SK-N-DZ (cell line): ENCODE results near the gene TM9SF4.
"Not testable (repeated sequence)": the region's sequence is repeated elsewhere in the genome, so short reads cannot be mapped to it uniquely, and the experiment has no call there.

ENCODE experiments used
- DNase-seq: peaks from one replicate; pipeline ENCODE4 v3.0.0-alpha.2; 2015; ENCODE audit warnings: low spot score

The TM9SF4 gene

DNA sequence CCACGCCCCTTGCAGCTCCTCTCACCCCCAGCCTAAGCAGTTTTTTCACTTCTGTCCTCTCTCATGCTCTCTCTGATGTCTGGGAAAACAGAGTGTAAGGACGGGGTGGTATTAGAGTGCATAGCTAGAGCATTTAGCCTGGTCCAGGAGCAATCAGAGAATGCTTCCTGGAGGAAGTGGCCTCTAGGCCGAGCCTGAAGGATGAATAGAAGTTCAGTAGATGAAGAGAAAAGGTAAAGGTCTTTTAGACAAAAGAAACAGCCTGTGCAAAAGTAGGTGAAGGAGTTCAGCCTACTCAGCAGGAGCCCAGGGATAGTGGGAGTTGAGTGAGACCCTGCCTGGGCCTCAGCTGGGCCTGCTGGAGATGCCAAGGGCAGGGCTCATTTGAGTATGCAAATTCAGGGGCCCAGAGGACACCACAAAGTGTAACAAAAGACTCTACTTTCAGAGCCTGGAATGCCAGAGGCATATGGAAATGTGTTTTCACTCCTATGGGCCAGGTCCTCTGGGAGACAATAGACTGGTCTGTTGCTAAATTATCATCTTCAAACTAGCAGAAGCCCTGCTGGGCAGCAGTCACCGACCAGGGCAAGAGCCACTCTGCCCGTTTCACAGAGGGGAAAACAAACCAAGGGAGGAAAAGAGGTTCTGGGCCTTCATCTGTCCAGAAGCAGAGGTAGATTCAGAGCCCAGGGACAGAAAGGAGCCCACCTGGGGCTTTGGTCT, 19.7 kb upstream of the TM9SF4 start:
- DNase-seq: no peak

DNA sequence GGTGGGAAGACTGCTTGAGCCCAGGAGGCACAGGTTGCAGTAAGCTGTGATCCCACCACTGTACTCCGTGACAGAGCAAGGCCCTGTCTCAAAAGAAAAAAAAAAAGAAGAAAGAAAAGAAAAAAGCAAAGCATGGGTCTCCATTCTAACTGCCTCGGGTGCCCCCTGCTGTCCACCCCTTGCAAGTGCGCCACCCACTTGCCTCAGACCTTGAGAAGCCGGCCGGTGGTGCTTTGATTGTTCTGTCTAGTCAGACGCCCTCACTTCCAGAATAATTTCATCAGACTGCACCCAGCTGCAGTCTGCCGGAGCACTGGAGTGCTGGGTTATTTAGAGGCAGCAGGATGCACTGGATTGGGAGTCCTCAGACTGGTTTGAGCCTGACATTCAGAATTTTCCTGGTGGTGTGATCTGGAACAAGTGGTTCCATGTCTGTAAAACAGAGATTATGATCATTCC, 17.6 kb upstream of the TM9SF4 start:
- peak; percentile 86 for DNase-seq

DNA sequence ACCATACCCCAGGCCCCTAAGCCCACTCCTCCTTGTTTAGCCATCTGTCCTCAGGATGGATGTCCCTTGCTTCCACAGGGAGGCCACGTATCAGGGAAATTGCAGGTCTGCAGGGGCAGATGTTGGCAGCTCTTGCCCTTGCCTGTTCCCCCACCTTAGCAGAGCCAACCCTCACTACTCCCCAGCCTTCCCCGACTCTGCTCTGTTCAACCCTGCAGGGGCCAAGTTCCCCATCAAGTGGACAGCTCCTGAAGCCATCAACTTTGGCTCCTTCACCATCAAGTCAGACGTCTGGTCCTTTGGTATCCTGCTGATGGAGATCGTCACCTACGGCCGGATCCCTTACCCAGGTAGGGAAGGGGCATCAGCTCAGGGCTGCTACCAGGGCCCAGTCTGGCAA, 10.7 kb upstream of the TM9SF4 start:
- no peak for DNase-seq

DNA sequence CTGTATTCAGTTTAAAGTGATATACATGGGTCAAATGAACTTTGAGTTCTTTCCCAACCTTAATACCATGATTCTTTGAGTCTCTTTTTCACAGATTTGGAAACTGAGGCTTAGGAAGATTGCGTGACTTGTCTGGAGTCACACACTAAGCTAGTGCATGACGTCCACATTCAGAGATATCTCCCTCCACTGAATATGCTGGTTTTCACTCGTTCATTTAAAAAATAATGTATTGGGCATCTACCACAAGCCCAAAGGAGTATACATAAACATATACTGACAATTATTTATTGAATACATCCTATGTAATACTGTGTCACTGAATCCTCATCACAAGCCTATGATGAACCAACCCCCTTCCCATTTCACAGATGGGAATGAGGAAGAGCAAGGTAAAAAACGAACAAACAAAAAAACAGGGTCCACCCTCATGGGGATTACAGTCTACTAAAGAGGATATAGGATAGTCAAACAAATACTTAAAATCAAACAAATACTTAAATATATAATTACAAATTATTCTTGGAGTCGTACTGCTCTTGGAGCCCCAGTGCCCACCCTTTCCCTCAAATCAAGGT, 611 bp upstream of the TM9SF4 start:
- DNase-seq: no peak

DNA sequence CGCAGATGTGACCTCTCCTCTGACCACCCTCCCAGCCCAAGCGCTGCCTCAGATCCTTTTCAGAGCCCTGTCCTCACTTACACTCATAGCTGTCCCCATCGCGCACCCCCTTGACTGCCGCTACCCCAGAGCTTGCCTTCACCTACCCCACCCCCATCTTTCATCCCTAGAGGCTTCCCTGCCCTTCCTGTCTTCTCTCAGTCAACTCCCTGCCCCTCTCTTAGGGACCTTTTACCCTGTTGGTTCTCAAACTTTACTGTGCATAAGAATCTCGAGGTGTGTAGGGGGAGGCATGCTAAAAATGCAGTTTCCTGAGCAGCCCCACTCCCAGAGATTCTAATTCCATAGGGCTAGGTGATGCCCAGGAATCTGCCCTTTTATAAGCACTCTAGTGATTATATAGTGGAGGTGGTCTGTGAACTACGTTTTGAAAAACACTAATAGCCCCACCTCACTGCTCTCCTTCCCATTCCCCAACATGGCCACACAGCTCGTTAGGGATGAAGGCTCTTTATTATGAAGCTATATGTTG, 725 bp downstream of the TM9SF4 start:
- no peak for DNase-seq

DNA sequence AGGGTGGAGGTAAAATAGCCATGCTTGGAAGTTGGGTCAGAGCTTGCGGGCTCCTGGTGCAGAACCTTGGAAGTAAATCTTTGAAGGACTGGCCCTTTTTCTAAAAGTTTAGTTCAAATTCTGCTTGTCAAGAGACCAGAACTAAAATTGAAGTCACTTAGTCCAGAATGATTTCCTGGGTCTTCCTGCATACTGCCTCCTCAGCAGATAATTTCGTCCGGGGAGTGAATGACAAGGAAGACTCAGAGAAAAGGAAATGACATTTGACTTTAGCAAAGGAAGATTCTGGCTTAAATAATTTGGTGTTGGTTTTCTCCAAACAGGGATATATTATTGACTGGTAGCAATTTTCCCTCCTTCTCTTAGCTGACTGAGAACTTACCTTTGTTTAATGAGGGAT, 1.2 kb downstream of the TM9SF4 start:
- DNase-seq: no peak

DNA sequence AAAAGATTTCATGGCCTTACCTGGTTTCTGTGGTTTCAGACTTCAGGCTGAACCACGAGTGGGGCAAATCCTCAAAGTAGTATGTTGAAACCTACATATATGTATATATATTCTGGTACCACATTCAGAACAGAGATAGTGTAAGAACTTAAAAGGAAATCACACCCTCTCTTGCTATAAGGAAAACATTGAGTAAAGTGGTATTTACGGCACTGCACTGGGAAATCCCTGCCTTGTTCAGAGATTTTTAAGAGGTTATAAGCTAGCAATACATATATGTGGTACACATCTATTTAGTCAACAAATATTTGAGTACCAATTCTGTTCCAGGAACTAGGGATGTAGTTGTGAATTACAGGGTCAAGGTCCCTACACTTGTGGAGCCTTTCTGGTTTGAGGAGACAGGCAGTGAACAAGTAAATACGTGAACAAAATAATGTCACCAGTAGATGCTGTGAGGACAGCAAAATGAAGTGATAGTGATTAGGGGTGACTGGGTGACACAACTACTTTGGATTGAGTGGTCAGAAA, 1.7 kb downstream of the TM9SF4 start:
- DNase-seq: no peak

DNA sequence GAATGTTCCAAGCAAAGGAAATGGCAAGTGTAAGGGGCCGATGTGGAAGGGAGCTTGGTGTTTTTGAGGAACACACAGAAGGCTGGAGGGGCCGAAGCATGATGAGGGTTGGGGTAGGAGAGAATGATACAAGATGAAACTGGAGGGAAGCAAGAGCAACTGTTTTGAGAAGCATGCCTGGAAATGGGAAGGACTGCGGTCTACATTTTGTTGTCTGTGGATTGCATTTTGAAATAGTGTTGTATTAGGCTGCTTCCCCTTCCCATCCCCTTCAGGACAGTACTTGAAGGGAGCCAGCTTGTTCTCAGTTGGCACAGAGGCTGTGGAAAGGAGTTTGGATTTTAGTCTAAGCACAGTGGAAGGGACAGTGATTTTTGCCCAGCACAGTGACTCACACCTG, 2.2 kb downstream of the TM9SF4 start:
- no peak for DNase-seq

DNA sequence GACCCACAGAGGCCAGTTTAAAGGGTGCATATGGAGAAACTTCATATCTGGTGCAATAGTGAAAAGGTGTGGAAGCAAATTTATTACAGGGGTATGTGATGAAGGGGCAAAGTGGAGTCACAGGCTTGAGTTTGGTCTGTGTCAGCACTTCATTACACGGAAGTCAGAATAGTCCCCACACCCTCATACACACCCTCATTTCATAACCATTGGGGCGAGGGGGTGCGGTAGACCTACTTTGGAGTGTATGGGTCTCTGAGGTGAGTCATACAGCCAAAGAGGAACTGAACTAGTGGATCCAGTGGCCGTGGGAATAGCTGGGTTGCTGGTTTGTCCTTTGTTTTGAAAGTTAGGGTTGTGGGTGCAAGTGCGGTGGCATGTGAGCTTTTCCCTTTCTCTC, 3.3 kb downstream of the TM9SF4 start:
- no peak for DNase-seq

DNA sequence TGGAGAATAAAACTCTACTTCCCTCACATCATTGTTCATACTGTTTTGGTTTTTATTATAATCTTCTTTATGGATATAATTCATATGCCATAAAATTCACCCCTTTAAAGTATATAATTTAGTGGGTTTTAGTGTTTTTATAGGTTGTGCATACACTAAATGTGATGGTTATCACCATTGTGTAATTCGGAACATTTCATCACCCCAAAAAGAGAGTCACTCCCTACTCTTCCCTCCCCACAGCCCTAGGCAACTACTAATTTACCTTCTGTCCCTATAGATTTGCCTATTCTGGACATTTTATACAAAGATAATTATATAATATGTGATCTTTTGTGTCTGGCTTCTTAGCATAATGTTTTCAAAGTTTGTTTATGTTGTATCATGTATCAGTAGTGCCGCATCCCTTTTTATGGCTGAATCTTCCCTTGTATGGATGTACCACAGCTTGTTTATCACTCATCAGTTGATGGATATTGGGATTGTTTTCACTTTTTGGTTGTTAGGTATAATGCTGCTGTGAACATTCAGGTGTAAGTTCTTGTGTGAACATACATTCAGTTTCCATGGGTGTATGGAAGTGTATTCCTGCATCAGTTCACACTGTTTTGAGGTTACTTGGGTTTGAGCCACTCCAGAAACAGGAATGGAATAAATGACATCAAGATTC, 4.2 kb downstream of the TM9SF4 start:
- DNase-seq: no peak

DNA sequence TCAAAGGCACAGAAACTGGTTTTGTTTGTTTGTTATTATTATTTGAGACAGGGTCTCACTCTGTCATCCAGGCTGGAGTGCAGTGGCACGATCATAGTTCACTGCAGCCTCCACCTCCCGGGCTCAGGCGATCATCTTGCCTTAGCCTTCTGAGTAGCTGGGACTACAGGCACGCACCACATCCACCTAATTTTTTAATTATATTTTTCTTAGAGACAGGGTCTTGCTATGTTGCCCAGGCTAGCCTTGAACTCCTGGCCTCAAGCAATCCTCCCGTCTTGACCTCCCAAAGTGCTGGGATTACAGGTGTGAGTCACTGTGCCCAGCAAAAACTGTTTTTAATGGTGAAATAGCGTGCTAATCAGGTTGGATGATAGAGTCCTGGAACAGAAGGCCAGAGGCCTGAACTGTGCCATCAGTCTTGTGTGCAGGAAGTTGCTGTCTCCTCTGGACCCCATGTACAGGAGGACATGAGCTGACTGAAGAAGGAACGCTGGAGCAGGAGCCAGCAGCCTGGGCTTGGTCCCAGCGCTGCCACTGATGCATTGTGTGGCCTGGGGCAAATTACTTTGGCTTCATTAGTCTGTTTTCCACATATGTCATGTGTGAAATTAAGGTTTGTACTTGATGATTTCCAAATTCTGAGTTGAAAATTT, 4.9 kb downstream of the TM9SF4 start:
- DNase-seq: no peak

DNA sequence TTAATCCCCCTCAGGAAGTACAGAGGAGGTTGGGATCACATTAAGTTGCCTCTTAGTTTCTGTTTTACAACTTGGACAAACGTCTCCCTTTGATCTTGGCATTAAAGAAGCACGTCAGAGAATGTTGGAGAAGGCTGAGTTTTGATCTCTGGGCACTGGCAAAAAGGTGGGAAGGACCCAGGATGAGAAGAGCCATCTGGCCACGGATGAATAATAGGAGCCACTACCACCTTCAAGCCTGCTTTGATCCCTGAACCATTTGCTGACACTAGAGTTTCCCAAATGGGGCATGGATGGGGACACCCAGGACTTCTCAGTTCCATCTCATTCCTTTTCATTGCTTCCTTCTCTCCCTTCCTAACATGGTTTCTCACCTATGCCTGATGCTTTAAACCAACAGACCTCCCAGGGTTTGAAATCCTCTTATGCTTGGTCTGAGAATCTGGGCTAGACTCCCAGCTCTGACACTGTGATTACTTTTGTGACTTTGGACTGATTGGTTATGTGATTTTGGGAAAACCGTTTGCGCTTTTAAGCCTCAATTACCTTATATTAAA, 5.8 kb downstream of the TM9SF4 start:
- no peak for DNase-seq

DNA sequence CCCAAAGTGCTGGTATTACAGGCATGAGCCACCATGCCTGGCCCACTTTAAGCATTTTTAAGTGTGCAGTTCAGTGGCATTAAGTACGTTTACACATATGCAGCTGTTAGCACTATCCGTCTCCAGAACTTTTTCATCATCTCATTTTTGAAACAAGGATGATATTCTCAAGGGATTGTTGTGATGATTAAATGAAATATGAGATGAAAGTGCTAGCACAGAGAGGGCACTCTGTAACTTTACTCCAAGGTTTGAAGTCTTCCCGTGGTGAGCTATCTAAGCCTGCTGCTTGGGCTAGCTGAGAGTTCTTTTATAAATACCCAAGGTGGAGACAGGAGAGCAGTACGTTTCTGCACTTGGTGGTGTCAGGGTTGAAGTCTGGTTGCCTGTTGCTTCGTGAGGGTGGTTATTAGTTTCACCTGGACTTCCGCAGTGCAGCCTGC, 6.6 kb downstream of the TM9SF4 start:
- DNase-seq: no peak

DNA sequence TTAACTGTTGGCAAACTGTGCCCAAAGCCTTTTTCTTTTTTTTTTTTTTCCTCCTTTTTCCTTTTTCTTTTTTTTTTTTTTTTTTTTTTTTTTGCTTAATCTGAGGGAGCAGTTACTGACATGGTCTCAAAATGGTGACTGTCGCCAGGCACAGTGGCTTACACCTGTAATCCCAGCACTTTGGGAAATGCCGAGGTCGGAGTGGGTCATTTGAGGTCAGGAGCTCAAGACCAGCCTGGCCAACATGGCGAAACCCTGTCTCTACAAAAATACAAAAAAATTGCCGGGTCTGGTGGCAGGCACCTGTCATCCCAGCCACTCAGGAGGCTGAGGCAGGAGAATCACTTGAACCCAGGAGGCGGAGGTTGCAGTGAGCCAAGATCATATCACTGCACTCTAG, 7.3 kb downstream of the TM9SF4 start:
- DNase-seq: not testable (repeated sequence)

DNA sequence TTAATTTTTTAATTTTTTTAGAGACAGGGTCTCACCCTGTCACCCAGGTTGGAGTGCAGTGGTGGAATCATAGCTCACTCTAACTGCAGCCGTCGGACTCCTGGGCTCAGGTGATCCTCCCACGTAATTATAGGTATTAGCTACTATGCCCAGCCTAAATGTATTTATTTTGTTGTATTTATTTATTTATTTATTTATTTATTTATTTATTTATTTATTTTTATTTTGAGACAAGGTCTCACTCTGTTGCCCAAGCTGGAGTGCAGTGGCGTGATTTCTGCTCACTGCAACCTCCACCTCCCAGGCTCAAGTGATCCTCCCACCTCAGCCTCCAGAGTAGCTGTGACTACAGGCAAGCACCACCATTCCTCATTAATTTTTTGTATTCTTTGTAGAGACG, 8.9 kb downstream of the TM9SF4 start:
- not testable (repeated sequence) for DNase-seq

DNA sequence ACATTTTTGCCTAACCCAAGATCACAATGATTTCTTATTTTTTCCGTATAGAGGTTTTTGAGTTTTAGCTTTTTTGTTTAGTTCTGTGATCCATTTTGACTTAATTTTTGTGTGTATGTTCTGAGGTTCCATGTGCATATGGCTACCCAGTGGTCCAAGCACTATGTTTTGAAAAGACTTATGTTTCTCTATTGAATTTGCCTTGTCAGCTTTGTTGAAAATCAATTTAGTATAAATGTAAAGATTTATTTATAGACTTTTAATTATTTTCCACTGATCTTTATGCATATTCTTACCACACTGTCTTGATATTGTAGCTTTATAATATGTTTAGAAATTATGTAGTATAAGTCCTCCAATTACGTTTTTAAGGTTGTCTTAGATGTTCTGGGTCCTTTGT, 10.2 kb downstream of the TM9SF4 start:
- no peak for DNase-seq

DNA sequence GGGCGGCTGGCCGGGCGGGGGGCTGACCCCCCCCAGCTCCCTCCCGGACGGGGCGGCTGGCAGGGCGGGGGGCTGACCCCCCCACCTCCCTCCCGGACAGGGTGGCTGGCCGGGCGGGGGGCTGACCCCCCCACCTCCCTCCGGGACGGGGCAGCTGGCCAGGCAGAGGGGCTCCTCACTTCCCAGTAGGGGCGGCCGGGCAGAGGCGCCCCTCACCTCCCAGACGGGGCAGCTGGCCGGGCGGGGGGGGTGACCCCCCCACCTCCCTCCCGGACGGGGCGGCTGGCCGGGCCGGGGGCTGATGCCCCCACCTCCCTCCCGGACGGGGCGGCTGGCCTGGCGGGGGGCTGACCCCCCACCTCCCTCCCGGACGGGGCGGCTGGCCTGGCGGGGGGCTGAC, 12.4 kb downstream of the TM9SF4 start:
- not testable (repeated sequence) for DNase-seq

DNA sequence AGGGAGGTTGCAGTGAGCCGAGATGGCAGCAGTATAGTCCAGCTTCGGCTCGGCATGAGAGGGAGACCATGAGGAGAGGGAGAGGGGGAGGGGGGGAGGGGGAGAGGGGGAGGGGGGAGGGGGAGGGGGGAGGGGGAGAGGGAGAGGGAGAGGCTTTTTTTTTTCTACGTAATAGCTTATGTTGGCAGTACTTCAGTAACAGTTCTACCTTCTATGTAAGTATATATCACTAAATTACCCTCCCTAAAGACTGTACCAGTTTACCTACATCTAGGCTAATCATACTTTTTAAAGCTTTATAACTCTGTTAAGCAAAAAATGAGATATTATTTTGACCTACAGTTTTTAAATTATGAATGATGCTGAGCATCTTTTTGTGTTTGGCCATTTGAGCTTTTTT, 13.6 kb downstream of the TM9SF4 start:
- no peak for DNase-seq

DNA sequence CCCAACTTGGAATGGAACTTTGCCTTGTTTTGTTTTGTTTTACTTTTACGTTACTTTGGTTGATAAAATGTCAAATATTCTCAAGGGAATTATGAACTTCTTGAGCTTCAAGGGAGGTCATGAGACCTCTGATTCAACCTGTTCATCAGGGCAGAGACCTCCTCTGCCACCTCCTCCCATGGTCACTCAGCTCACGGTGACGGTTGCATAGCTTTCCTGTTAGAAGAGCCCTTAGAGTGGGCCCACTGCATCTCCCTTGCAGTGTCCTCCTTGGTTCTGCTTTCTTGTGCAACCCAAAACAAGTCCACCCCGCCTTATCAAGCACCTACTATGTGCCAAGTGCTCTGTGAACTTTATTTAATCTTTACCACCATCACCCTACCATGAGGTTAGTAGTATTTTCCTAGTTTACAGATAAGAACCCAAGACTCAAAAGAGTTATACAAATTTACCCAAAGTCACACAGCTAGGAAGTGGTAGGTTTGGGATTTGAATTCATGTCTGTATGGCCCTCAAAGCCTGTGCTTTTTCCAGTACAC, 15.5 kb downstream of the TM9SF4 start:
- DNase-seq: no peak

DNA sequence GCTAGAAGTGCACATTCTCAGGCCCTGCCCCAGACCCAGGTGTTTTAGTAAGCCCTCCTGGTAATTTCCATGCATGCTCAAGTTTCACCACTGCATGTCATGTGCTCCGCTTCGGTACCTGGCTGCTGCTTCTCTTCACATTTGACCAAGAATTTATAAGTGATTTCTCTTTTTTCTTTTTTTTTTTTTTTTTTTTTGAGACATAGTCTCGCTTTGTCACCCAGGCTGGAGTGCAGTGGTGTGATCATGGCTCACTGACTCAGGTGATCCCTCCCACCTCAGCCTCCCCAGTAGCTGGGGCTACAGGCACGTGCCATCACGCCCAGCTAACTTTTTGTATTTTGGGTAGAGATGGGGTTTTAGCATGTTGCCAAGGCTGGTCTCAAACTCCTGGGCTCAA, 16.0 kb downstream of the TM9SF4 start:
- no peak for DNase-seq

DNA sequence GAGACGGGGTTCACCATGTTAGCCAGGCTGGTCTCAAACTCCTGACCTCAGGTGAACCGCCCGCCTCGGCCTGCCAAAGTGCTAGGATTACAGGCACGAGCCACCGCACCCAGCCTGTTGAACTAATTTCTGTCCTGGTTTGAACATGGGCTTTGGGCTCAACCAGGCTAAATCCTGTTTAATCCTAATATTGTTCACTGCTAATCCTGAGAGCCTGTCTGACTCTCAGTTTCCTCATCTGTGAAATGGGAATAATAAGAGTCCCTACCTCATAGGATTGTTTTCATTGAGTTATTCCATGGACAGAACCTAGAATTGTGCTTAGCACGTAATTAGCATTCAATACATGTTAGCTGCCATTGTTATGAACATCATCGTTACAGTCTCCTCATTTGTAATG, 17.4 kb downstream of the TM9SF4 start:
- no peak for DNase-seq
